ENCODE data around the gene C9. TPM values are rescaled to one million over a fixed set of nuclear protein-coding genes. Genes with fewer than 3 reads are reported as not detected.
"Not testable (repeated sequence)": the region's sequence is repeated elsewhere in the genome, so short reads cannot be mapped to it uniquely, and the experiment has no call there.

C9 gene
- total RNA-seq, 3 donors from 2014 or later (not counting 1 experiment from before 2014, with no cell fraction given): 0.52 TPM; not detected in 2

DNA sequence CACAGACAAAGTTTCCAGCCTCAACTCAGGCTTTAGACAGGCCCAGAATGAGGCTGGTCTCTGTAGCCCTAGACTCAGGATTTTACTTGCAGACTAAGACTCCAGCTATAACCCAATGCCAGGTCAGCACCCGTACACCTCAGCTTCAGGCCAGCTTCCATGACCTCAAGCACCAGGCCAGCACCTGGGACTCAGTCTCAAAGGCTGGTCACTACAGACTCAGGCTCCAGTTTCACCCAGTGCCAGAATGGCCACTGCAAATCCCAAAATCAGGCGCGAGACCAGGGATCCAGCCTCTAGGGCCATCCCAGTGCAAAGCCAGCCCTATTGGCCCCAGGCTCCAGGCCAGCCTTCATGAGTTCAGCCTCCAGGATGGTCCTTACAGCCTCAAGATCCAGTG lies 44.9 kb downstream of the C9 start:
- intact Hi-C loops (cut with micrococcal nuclease): no loop called here
- Histone ChIP-seq H3K27me3 (ENCODE audit: control insufficient read depth, insufficient read depth, low read length) (peaks cover 7% of the 10 kb centered on the region), H3K36me3 (ENCODE audit: control insufficient read depth, insufficient read depth, low read length) (no peaks in the 10 kb centered on the region), H3K4me3 (ENCODE audit: low read length) (no peak overlapping the region), H3K4me1 (ENCODE audit: control insufficient read depth, insufficient read depth, low read length) (no peaks in the 10 kb centered on the region), H3K27ac (ENCODE audit: low read length) (no peak overlapping the region), H3K9me3 (ENCODE audit: control insufficient read depth, insufficient read depth, low read length) (no peaks in the 10 kb centered on the region)
- H3K9me3 Mint-ChIP-seq: no peaks in the 10 kb centered on the region
- no peak for ATAC-seq
- no peak overlapping the region for H3K4me3 Mint-ChIP-seq
- WGBS (ENCODE audit: insufficient coverage): 93% methylated on average over 3 of the region's 3 CpGs
- H3K27ac Mint-ChIP-seq: no peak overlapping the region
- no peaks in the 10 kb centered on the region for H3K36me3 Mint-ChIP-seq
- TF ChIP-seq CTCF (IDR thresholded peaks at IDR 0.05): no peak
- peaks cover 13 to 37% of the 10 kb centered on the region in 2 donors for H3K27me3 Mint-ChIP-seq (ENCODE audit: low read depth in 2 of 2)
- no peaks in the 10 kb centered on the region for H3K4me1 Mint-ChIP-seq
- no peak for DNase-seq

- peaks cover 6 to 25% of the 10 kb centered on the region in 2 donors for H3K27me3 Mint-ChIP-seq (ENCODE audit: low read depth in 2 of 2)
- intact Hi-C loops (cut with micrococcal nuclease); H3K4me3 Mint-ChIP-seq: not testable (repeated sequence)
These were observed 47.8 kb downstream of the C9 start for GRCh38 chr5:39316464-39316863.

DNA sequence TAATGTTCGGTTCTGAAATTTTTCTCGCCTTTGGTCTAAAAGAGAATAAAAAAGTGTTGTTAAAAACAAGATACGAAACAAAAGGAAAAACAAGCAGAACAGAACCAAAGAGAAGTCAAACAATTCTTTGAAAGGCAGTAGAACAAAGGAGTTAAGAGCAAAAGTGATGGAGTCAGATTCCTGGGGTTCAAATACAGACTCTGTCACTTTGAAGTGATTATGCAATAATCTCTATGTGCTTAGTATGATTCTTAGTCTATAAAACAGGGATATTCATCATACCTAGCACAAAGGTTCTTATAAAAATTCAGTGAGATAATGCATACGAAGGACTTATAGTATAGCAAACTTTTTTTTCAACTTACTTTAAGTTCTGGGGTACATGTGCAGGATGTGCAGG lies 48.3 kb downstream of the C9 start:
- Histone ChIP-seq H3K27me3 (ENCODE audit: control insufficient read depth, insufficient read depth, low read length) (peaks cover 5% of the 10 kb centered on the region), H3K36me3 (ENCODE audit: control insufficient read depth, insufficient read depth, low read length) (no peaks in the 10 kb centered on the region), H3K9me3 (ENCODE audit: control insufficient read depth, insufficient read depth, low read length) (no peaks in the 10 kb centered on the region), H3K4me1 (ENCODE audit: control insufficient read depth, insufficient read depth, low read length) (no peaks in the 10 kb centered on the region), H3K27ac (ENCODE audit: low read length) (no peak overlapping the region), H3K4me3 (ENCODE audit: low read length) (no peak overlapping the region)
- Mint-ChIP-seq H3K4me3 (no peak overlapping the region), H3K27ac (no peak overlapping the region), H3K4me1 (no peaks in the 10 kb centered on the region), H3K27me3 (ENCODE audit: low read depth in 2 of 2) (peaks cover 6 to 25% of the 10 kb centered on the region in 2 donors), H3K9me3 (no peaks in the 10 kb centered on the region), H3K36me3 (no peaks in the 10 kb centered on the region)
- no peak for TF ChIP-seq CTCF (IDR thresholded peaks at IDR 0.05)
- DNase-seq (no peak), ATAC-seq (no peak)
- intact Hi-C loops (cut with micrococcal nuclease): no loop called here
- 91% methylated on average over 3 of the region's 4 CpGs for WGBS (ENCODE audit: insufficient coverage)

More at GRCh38 chr5:39316464-39316863, 47.8 kb downstream of the C9 start:
- not testable (repeated sequence) for DNase-seq; H3K27me3 ChIP-seq (ENCODE audit: control insufficient read depth, insufficient read depth, low read length); H3K9me3 Mint-ChIP-seq; H3K9me3 ChIP-seq (ENCODE audit: control insufficient read depth, insufficient read depth, low read length); H3K4me1 ChIP-seq (ENCODE audit: control insufficient read depth, insufficient read depth, low read length); H3K27ac Mint-ChIP-seq; H3K4me3 ChIP-seq (ENCODE audit: low read length); H3K36me3 ChIP-seq (ENCODE audit: control insufficient read depth, insufficient read depth, low read length); H3K27ac ChIP-seq (ENCODE audit: low read length); ATAC-seq; H3K4me1 Mint-ChIP-seq; H3K36me3 Mint-ChIP-seq
- no CpG with 5 or more reads among the region's 3 CpGs for WGBS (ENCODE audit: insufficient coverage)

DNA sequence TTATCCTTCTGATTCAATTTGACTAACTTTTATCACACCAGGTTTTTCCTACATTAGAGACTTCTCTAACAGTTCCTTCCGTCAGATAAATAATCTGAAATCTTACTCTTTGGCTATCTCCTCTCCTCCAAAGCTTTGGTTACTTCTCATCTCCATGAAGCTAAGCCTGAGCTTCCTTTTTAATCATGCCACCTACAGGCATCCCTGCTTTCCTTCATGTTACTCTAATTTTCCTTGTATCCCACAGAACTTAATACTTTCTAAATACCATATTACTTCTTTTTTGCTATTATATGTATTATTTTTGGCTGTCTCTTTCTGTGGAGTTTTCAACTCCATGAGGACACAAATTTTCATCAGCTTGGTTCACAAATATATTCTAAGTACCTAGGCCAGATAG lies 49.7 kb downstream of the C9 start:
- Mint-ChIP-seq H3K4me3 (no peak overlapping the region), H3K36me3 (no peaks in the 10 kb centered on the region), H3K9me3 (no peaks in the 10 kb centered on the region), H3K27me3 (ENCODE audit: low read depth in 2 of 2) (peaks cover 7 to 22% of the 10 kb centered on the region in 2 donors), H3K27ac (no peak overlapping the region), H3K4me1 (no peaks in the 10 kb centered on the region)
- Histone ChIP-seq H3K9me3 (ENCODE audit: control insufficient read depth, insufficient read depth, low read length) (no peaks in the 10 kb centered on the region), H3K27ac (ENCODE audit: low read length) (no peak overlapping the region), H3K4me3 (ENCODE audit: low read length) (no peak overlapping the region), H3K4me1 (ENCODE audit: control insufficient read depth, insufficient read depth, low read length) (no peaks in the 10 kb centered on the region), H3K27me3 (ENCODE audit: control insufficient read depth, insufficient read depth, low read length) (peaks cover under 1% of the 10 kb centered on the region), H3K36me3 (ENCODE audit: control insufficient read depth, insufficient read depth, low read length) (no peaks in the 10 kb centered on the region)
- no peak for TF ChIP-seq CTCF (IDR thresholded peaks at IDR 0.05)
- DNase-seq: no peak
- intact Hi-C loops (cut with micrococcal nuclease): no loop called here
- WGBS (ENCODE audit: insufficient coverage): 95% methylated on average over 1 of the region's 1 CpG
- ATAC-seq: no peak
